Measurements from ENCODE around the gene C6orf163.
"Not testable (repeated sequence)": the region's sequence is repeated elsewhere in the genome, so short reads cannot be mapped to it uniquely, and the experiment has no call there.

Gene C6orf163

GRCh38 chr6:87344731-87345130 is at the start of gene C6orf163:
TSS of gene C6orf163 (plus strand) at chr6:87344813. CDS start at chr6:87345100, 287 bp downstream.
- DNase-seq (ENCODE audit: low read depth): no peak
- H3K4me3 ChIP-seq (ENCODE audit: low read depth, low read length): no peak within 1 kb of the TSS

GRCh38 chr6:87297119-87297518 is 47.5 kb upstream of the C6orf163 start:
- DNase-seq (ENCODE audit: low read depth): peak; percentile 48

GRCh38 chr6:87301277-87301676 is 43.3 kb upstream of the C6orf163 start:
- not testable (repeated sequence) for DNase-seq (ENCODE audit: low read depth); H3K4me3 ChIP-seq (ENCODE audit: low read depth, low read length)

More at GRCh38 chr6:87297119-87297518, 47.5 kb upstream of the C6orf163 start:
- no peak overlapping the region for H3K4me3 ChIP-seq (ENCODE audit: low read depth, low read length)

GRCh38 chr6:87308970-87309369 is 35.6 kb upstream of the C6orf163 start:
- no peak for DNase-seq (ENCODE audit: low read depth)
- H3K4me3 ChIP-seq (ENCODE audit: low read depth, low read length): no peak overlapping the region

- H3K4me3 ChIP-seq (ENCODE audit: low read depth, low read length): no peak overlapping the region
- DNase-seq (ENCODE audit: low read depth): no peak
Observed at GRCh38 chr6:87312860-87313259, 31.8 kb upstream of the C6orf163 start.

GRCh38 chr6:87315071-87315470 is 29.5 kb upstream of the C6orf163 start:
- no peak overlapping the region for H3K4me3 ChIP-seq (ENCODE audit: low read depth, low read length)
- no peak for DNase-seq (ENCODE audit: low read depth)

- no peak for DNase-seq (ENCODE audit: low read depth)
- H3K4me3 ChIP-seq (ENCODE audit: low read depth, low read length): no peak overlapping the region
Observed at GRCh38 chr6:87319271-87319987, 25.2 kb upstream of the C6orf163 start.

- peak within 1 kb of the TSS; percentile 86 for H3K4me3 ChIP-seq (ENCODE audit: low read depth, low read length)
- peak; percentile 45 for DNase-seq (ENCODE audit: low read depth)
Observed at GRCh38 chr6:87322304-87323212, 22.1 kb upstream of the C6orf163 start, which contains the start of gene SMIM8. TSS of gene SMIM8 (plus strand) at chr6:87322588. CDS start at chr6:87337032, 14,444 bp downstream.

- not testable (repeated sequence) for H3K4me3 ChIP-seq (ENCODE audit: low read depth, low read length); DNase-seq (ENCODE audit: low read depth)
Observed at GRCh38 chr6:87323880-87324279, 20.7 kb upstream of the C6orf163 start.

- DNase-seq (ENCODE audit: low read depth): no peak
- no peak overlapping the region for H3K4me3 ChIP-seq (ENCODE audit: low read depth, low read length)
Observed at GRCh38 chr6:87330961-87331360, 13.7 kb upstream of the C6orf163 start.

- no peak overlapping the region for H3K4me3 ChIP-seq (ENCODE audit: low read depth, low read length)
- DNase-seq (ENCODE audit: low read depth): no peak
Observed at GRCh38 chr6:87333033-87333432, 11.6 kb upstream of the C6orf163 start.

- no peak for DNase-seq (ENCODE audit: low read depth)
- no peak overlapping the region for H3K4me3 ChIP-seq (ENCODE audit: low read depth, low read length)
Observed at GRCh38 chr6:87333591-87334181, 10.9 kb upstream of the C6orf163 start.

- no peak overlapping the region for H3K4me3 ChIP-seq (ENCODE audit: low read depth, low read length)
- no peak for DNase-seq (ENCODE audit: low read depth)
Observed at GRCh38 chr6:87334683-87335082, 9.9 kb upstream of the C6orf163 start.

GRCh38 chr6:87336367-87336766 is 8.2 kb upstream of the C6orf163 start:
- no peak for DNase-seq (ENCODE audit: low read depth)
- no peak overlapping the region for H3K4me3 ChIP-seq (ENCODE audit: low read depth, low read length)

- no peak overlapping the region for H3K4me3 ChIP-seq (ENCODE audit: low read depth, low read length)
- DNase-seq (ENCODE audit: low read depth): no peak
Observed at GRCh38 chr6:87340230-87340629, 4.4 kb upstream of the C6orf163 start.

GRCh38 chr6:87341158-87341557 is 3.5 kb upstream of the C6orf163 start:
- no peak for DNase-seq (ENCODE audit: low read depth)
- H3K4me3 ChIP-seq (ENCODE audit: low read depth, low read length): no peak overlapping the region

GRCh38 chr6:87341899-87342298 is 2.7 kb upstream of the C6orf163 start:
- no peak overlapping the region for H3K4me3 ChIP-seq (ENCODE audit: low read depth, low read length)
- DNase-seq (ENCODE audit: low read depth): no peak

- H3K4me3 ChIP-seq (ENCODE audit: low read depth, low read length): no peak overlapping the region
- no peak for DNase-seq (ENCODE audit: low read depth)
Observed at GRCh38 chr6:87342829-87343228, 1.8 kb upstream of the C6orf163 start.

GRCh38 chr6:87346700-87347099 is 2.1 kb downstream of the C6orf163 start:
- no peak for DNase-seq (ENCODE audit: low read depth)
- no peak overlapping the region for H3K4me3 ChIP-seq (ENCODE audit: low read depth, low read length)

- no peak for DNase-seq (ENCODE audit: low read depth)
- no peak overlapping the region for H3K4me3 ChIP-seq (ENCODE audit: low read depth, low read length)
Observed at GRCh38 chr6:87349896-87350295, 5.3 kb downstream of the C6orf163 start.
